HG02642 (cell line): ENCODE results near the gene SPATS2L.

Experiments used
- ATAC-seq: cut with Tn5 transposase; IDR thresholded peaks from one replicate; pipeline ENCODE4 v1.9.1; 2021; ENCODE audit warnings: mild to moderate bottlenecking; ENCODE audit not compliant: unreplicated experiment, poor library complexity

SPATS2L gene

GRCh38 chr2:200455958-200456421, 149.5 kb downstream of the SPATS2L start:
- ATAC-seq: peak; percentile 52

- no peak for ATAC-seq
Observed at GRCh38 chr2:200456567-200456966, 150.1 kb downstream of the SPATS2L start.

- no peak for ATAC-seq
Observed at GRCh38 chr2:200459101-200459500, 152.6 kb downstream of the SPATS2L start.

GRCh38 chr2:200461846-200462710, 155.6 kb downstream of the SPATS2L start:
- no peak for ATAC-seq

- ATAC-seq: no peak
Observed at GRCh38 chr2:200463452-200463851, 157.0 kb downstream of the SPATS2L start.

GRCh38 chr2:200466425-200467418, 160.2 kb downstream of the SPATS2L start:
- no peak for ATAC-seq

GRCh38 chr2:200467806-200468681, 161.6 kb downstream of the SPATS2L start:
- ATAC-seq: no peak

- ATAC-seq: no peak
Observed at GRCh38 chr2:200469708-200470211, 163.3 kb downstream of the SPATS2L start.

GRCh38 chr2:200470230-200470629, 163.7 kb downstream of the SPATS2L start:
- ATAC-seq: no peak

- peak; percentile 86 for ATAC-seq
Observed at GRCh38 chr2:200471324-200471848, 164.9 kb downstream of the SPATS2L start.

- ATAC-seq: peak; percentile 19
Observed at GRCh38 chr2:200471928-200472645, 165.6 kb downstream of the SPATS2L start.

- ATAC-seq: peak; percentile 30
Observed at GRCh38 chr2:200472853-200473464, 166.5 kb downstream of the SPATS2L start.

GRCh38 chr2:200475795-200476194, 169.3 kb downstream of the SPATS2L start:
- ATAC-seq: no peak

GRCh38 chr2:200476836-200477235, 170.3 kb downstream of the SPATS2L start:
- ATAC-seq: no peak

- no peak for ATAC-seq
Observed at GRCh38 chr2:200477667-200478131, 171.2 kb downstream of the SPATS2L start.

GRCh38 chr2:200479692-200480265, 173.3 kb downstream of the SPATS2L start:
- ATAC-seq: no peak

GRCh38 chr2:200482194-200482593, 175.7 kb downstream of the SPATS2L start:
- ATAC-seq: peak; percentile 43

GRCh38 chr2:200483729-200484198, 177.3 kb downstream of the SPATS2L start:
- peak; percentile 72 for ATAC-seq
